ENCODE results near the gene KLHL35.

KLHL35 gene

GRCh38 chr11:75435571-75435925, 2.5 kb upstream of the KLHL35 start:
- TF ChIP-seq CTCF (IDR thresholded peaks at IDR 0.05; ENCODE audit: extremely low read depth, insufficient read depth, missing control alignments), result no peak
- in situ Hi-C loops (cut with MboI; ENCODE audit: low pct_unique_long_range_greater_than_20kb, low sequenced_read_pairs, unreplicated experiment), result no loop called here
- no peak for DNase-seq (ENCODE audit: low spot score)

- no peak for TF ChIP-seq CTCF (IDR thresholded peaks at IDR 0.05; ENCODE audit: extremely low read depth, insufficient read depth, missing control alignments)
- DNase-seq (ENCODE audit: low spot score), result no peak
- in situ Hi-C loops (cut with MboI; ENCODE audit: low pct_unique_long_range_greater_than_20kb, low sequenced_read_pairs, unreplicated experiment), result no loop called here
Measured at GRCh38 chr11:75434886-75435570, 2.0 kb upstream of the KLHL35 start.

GRCh38 chr11:75434051-75434450, 1.0 kb upstream of the KLHL35 start:
- in situ Hi-C loops (cut with MboI; ENCODE audit: low pct_unique_long_range_greater_than_20kb, low sequenced_read_pairs, unreplicated experiment), result no loop called here
- DNase-seq (ENCODE audit: low spot score), result no peak
- no peak for TF ChIP-seq CTCF (IDR thresholded peaks at IDR 0.05; ENCODE audit: extremely low read depth, insufficient read depth, missing control alignments)

GRCh38 chr11:75433443-75433842, 440 bp upstream of the KLHL35 start:
- in situ Hi-C loops (cut with MboI; ENCODE audit: low pct_unique_long_range_greater_than_20kb, low sequenced_read_pairs, unreplicated experiment), result no loop called here
- no peak for TF ChIP-seq CTCF (IDR thresholded peaks at IDR 0.05; ENCODE audit: extremely low read depth, insufficient read depth, missing control alignments)

GRCh38 chr11:75431533-75432525, 1.2 kb downstream of the KLHL35 start:
- in situ Hi-C loops (cut with MboI; ENCODE audit: low pct_unique_long_range_greater_than_20kb, low sequenced_read_pairs, unreplicated experiment), result no loop called here
- TF ChIP-seq CTCF (IDR thresholded peaks at IDR 0.05; ENCODE audit: extremely low read depth, insufficient read depth, missing control alignments), result no peak
- DNase-seq (ENCODE audit: low spot score), result no peak

More at GRCh38 chr11:75433443-75433842, 440 bp upstream of the KLHL35 start:
- no peak for DNase-seq (ENCODE audit: low spot score)

- in situ Hi-C loops (cut with MboI; ENCODE audit: low pct_unique_long_range_greater_than_20kb, low sequenced_read_pairs, unreplicated experiment), result no loop called here
- no peak for TF ChIP-seq CTCF (IDR thresholded peaks at IDR 0.05; ENCODE audit: extremely low read depth, insufficient read depth, missing control alignments)
- DNase-seq (ENCODE audit: low spot score), result no peak
Measured at GRCh38 chr11:75430714-75431532, 2.1 kb downstream of the KLHL35 start.
